ENCODE measurements around the gene SLC26A1.

DNA sequence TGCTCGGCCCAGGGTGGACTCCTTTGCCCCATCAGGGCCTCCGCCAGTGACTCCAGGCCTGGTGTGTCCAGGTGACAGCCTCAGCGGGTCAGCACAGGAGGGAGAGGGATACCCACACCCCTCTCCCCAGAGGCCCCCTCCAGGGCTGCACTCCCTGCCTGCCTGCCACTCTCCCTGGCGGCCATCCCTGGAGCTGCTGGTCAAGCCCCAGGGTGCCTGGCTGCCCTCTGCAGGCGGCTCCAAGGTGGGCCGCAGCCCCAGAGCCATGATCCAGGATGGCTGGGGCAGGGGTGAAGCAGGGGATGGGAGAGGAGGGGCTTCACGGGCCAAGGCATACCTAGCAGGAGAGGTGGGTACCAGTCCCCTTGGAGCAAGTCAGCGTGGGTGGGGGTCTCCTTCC lies 22.0 kb upstream of the SLC26A1 start:
- TF ChIP-seq, protein P1, sequence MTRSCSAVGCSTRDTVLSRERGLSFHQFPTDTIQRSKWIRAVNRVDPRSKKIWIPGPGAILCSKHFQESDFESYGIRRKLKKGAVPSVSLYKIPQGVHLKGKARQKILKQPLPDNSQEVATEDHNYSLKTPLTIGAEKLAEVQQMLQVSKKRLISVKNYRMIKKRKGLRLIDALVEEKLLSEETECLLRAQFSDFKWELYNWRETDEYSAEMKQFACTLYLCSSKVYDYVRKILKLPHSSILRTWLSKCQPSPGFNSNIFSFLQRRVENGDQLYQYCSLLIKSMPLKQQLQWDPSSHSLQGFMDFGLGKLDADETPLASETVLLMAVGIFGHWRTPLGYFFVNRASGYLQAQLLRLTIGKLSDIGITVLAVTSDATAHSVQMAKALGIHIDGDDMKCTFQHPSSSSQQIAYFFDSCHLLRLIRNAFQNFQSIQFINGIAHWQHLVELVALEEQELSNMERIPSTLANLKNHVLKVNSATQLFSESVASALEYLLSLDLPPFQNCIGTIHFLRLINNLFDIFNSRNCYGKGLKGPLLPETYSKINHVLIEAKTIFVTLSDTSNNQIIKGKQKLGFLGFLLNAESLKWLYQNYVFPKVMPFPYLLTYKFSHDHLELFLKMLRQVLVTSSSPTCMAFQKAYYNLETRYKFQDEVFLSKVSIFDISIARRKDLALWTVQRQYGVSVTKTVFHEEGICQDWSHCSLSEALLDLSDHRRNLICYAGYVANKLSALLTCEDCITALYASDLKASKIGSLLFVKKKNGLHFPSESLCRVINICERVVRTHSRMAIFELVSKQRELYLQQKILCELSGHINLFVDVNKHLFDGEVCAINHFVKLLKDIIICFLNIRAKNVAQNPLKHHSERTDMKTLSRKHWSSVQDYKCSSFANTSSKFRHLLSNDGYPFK (CRISPR knock-in tag; IDR thresholded peaks at IDR 0.05; ENCODE audit: borderline replicate concordance), result no peak
- TF ChIP-seq, protein P2, sequence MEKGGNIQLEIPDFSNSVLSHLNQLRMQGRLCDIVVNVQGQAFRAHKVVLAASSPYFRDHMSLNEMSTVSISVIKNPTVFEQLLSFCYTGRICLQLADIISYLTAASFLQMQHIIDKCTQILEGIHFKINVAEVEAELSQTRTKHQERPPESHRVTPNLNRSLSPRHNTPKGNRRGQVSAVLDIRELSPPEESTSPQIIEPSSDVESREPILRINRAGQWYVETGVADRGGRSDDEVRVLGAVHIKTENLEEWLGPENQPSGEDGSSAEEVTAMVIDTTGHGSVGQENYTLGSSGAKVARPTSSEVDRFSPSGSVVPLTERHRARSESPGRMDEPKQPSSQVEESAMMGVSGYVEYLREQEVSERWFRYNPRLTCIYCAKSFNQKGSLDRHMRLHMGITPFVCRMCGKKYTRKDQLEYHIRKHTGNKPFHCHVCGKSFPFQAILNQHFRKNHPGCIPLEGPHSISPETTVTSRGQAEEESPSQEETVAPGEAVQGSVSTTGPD (CRISPR knock-in tag; IDR thresholded peaks at IDR 0.05), result no peak
- TF ChIP-seq, protein P3, sequence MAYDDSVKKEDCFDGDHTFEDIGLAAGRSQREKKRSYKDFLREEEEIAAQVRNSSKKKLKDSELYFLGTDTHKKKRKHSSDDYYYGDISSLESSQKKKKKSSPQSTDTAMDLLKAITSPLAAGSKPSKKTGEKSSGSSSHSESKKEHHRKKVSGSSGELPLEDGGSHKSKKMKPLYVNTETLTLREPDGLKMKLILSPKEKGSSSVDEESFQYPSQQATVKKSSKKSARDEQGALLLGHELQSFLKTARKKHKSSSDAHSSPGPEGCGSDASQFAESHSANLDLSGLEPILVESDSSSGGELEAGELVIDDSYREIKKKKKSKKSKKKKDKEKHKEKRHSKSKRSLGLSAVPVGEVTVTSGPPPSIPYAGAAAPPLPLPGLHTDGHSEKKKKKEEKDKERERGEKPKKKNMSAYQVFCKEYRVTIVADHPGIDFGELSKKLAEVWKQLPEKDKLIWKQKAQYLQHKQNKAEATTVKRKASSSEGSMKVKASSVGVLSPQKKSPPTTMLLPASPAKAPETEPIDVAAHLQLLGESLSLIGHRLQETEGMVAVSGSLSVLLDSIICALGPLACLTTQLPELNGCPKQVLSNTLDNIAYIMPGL (CRISPR knock-in tag; IDR thresholded peaks at IDR 0.05; ENCODE audit: borderline replicate concordance in 1 of 2, low read depth in 1 of 2), result no peak
- TF ChIP-seq SUZ12 (IDR thresholded peaks at IDR 0.05; ENCODE audit: low read depth, low read length) (no peak), ATF6 (CRISPR knock-in tag; conservative IDR thresholded peaks at IDR 0.05) (no peak), ZNF816 (CRISPR knock-in tag; IDR thresholded peaks at IDR 0.05; ENCODE audit: borderline replicate concordance) (no peak), ZNF776 (CRISPR knock-in tag; IDR thresholded peaks at IDR 0.05) (no peak), GATAD2A (CRISPR knock-in tag; IDR thresholded peaks at IDR 0.05) (0 out of 2 replicates have a peak, but pooled peaks have one; percentile 12), EZH2 (conservative IDR thresholded peaks at IDR 0.05; ENCODE audit: low read depth, low read length) (no peak), MED8 (CRISPR knock-in tag; IDR thresholded peaks at IDR 0.05; ENCODE audit: insufficient replicate concordance) (no peak)

All from HepG2 (cell line).